NCI-H1694 (cell line): ENCODE results near the gene ADAM12.
A peak's percentile ranks its signal among the peaks of the same experiment; 100 is the strongest.

ENCODE experiments used
- DNase-seq: peaks from one replicate; lab custom pipeline; 2025; lab: John Stamatoyannopoulos, UW

The ADAM12 gene

GRCh38 chr10:126013489-126014281, 374.6 kb downstream of the ADAM12 start:
- DNase-seq: no peak

GRCh38 chr10:126012485-126012884, 375.8 kb downstream of the ADAM12 start:
- no peak for DNase-seq

GRCh38 chr10:126011995-126012394, 376.3 kb downstream of the ADAM12 start:
- DNase-seq: no peak

GRCh38 chr10:126009650-126010049, 378.6 kb downstream of the ADAM12 start:
- DNase-seq: no peak

GRCh38 chr10:126006906-126007305, 381.4 kb downstream of the ADAM12 start:
- DNase-seq: no peak

- DNase-seq: no peak
These were observed 382.0 kb downstream of the ADAM12 start for GRCh38 chr10:126006264-126006663.

- DNase-seq: no peak
These were observed 383.5 kb downstream of the ADAM12 start for GRCh38 chr10:126004752-126005151.

GRCh38 chr10:126001576-126001975, 386.7 kb downstream of the ADAM12 start:
- no peak for DNase-seq

- no peak for DNase-seq
These were observed 388.6 kb downstream of the ADAM12 start for GRCh38 chr10:125999694-126000093.

- DNase-seq: no peak
These were observed 390.7 kb downstream of the ADAM12 start for GRCh38 chr10:125997586-125997985.

GRCh38 chr10:125995726-125996304, 392.5 kb downstream of the ADAM12 start:
- DNase-seq: no peak

- DNase-seq: no peak
These were observed 393.7 kb downstream of the ADAM12 start for GRCh38 chr10:125994601-125995000.

GRCh38 chr10:125992254-125992653, 396.0 kb downstream of the ADAM12 start:
- no peak for DNase-seq

GRCh38 chr10:125991392-125991791, 396.9 kb downstream of the ADAM12 start:
- DNase-seq: no peak

- no peak for DNase-seq
These were observed 397.3 kb downstream of the ADAM12 start for GRCh38 chr10:125990974-125991373.

- DNase-seq: no peak
These were observed 398.5 kb downstream of the ADAM12 start for GRCh38 chr10:125989791-125990190.

GRCh38 chr10:125985557-125986240, 402.6 kb downstream of the ADAM12 start:
- no peak for DNase-seq

- DNase-seq: no peak
These were observed 403.3 kb downstream of the ADAM12 start for GRCh38 chr10:125984865-125985495.

- DNase-seq: no peak
These were observed 403.9 kb downstream of the ADAM12 start for GRCh38 chr10:125984346-125984745.

GRCh38 chr10:125983656-125984055, 404.6 kb downstream of the ADAM12 start:
- no peak for DNase-seq

- DNase-seq: no peak
These were observed 405.1 kb downstream of the ADAM12 start for GRCh38 chr10:125983161-125983560.

GRCh38 chr10:125982260-125982948, 405.9 kb downstream of the ADAM12 start:
- DNase-seq: peak; percentile 56
